Measurements from ENCODE around the gene TOM1L2.

TOM1L2 gene

GRCh38 chr17:17855976-17856375 is 116.2 kb downstream of the TOM1L2 start:
- H3K4me3 ChIP-seq = no peak overlapping the region
- no peaks in the 10 kb centered on the region for H3K27me3 ChIP-seq
- TF ChIP-seq Cebpa-rat (IDR thresholded peaks at IDR 0.05) = no peak
- no peaks in the 10 kb centered on the region for H3K9me3 ChIP-seq (replicated peaks in 1 of 11)
- H4K20me1 ChIP-seq = peaks cover 0 to 14% (median 0%) of the 10 kb centered on the region in 11 experiments; a peak in 3 of 22 replicates
- peak overlapping the region in 7 of 11 experiments; percentile 15 to 34 (median 21); a peak in 6 of 22 replicates for H3K9ac ChIP-seq
- peak overlapping the region; percentile 16 to 68 (median 50); a peak in 19 of 22 replicates for H3K4me2 ChIP-seq
- peaks cover 37 to 58% (median 43%) of the 10 kb centered on the region in 10 experiments for H3K4me1 ChIP-seq
- H3K27ac ChIP-seq = peak overlapping the region in 1 of 11 experiments; percentile 13; a peak in 1 of 22 replicates
- H3K36me3 ChIP-seq = peaks cover 0 to under 1% (median 0%) of the 10 kb centered on the region in 11 experiments; a peak in 1 of 22 replicates

- H3K4me3 ChIP-seq = no peak overlapping the region
- no peaks in the 10 kb centered on the region for H3K36me3 ChIP-seq
- H3K4me2 ChIP-seq = 0 out of 22 replicates have a peak overlapping the region, but pooled peaks of 1 of the 11 experiments have one; percentile 8
- H3K27me3 ChIP-seq = no peaks in the 10 kb centered on the region
- H3K9me3 ChIP-seq (replicated peaks in 1 of 11) = no peaks in the 10 kb centered on the region
- no peak overlapping the region for H3K27ac ChIP-seq
- H4K20me1 ChIP-seq = no peaks in the 10 kb centered on the region; a peak in 1 of 22 replicates
- H3K4me1 ChIP-seq = peaks cover 57 to 71% (median 62%) of the 10 kb centered on the region in 10 experiments
- TF ChIP-seq Cebpa-rat (IDR thresholded peaks at IDR 0.05) = no peak
- no peak overlapping the region for H3K9ac ChIP-seq
Observed at GRCh38 chr17:17853811-17854447, 118.3 kb downstream of the TOM1L2 start.

GRCh38 chr17:17852930-17853329 is 119.3 kb downstream of the TOM1L2 start:
- no peak overlapping the region for H3K9ac ChIP-seq
- no peaks in the 10 kb centered on the region; a peak in 1 of 22 replicates for H4K20me1 ChIP-seq
- H3K27ac ChIP-seq = no peak overlapping the region
- H3K4me2 ChIP-seq = 0 out of 22 replicates have a peak overlapping the region, but pooled peaks of 2 of the 11 experiments have one; percentile 10 to 12
- no peaks in the 10 kb centered on the region for H3K27me3 ChIP-seq
- H3K9me3 ChIP-seq (replicated peaks in 1 of 11) = no peaks in the 10 kb centered on the region
- H3K4me3 ChIP-seq = no peak overlapping the region
- TF ChIP-seq Cebpa-rat (IDR thresholded peaks at IDR 0.05) = no peak
- peaks cover 67 to 81% (median 72%) of the 10 kb centered on the region in 10 experiments for H3K4me1 ChIP-seq
- H3K36me3 ChIP-seq = no peaks in the 10 kb centered on the region

DNA sequence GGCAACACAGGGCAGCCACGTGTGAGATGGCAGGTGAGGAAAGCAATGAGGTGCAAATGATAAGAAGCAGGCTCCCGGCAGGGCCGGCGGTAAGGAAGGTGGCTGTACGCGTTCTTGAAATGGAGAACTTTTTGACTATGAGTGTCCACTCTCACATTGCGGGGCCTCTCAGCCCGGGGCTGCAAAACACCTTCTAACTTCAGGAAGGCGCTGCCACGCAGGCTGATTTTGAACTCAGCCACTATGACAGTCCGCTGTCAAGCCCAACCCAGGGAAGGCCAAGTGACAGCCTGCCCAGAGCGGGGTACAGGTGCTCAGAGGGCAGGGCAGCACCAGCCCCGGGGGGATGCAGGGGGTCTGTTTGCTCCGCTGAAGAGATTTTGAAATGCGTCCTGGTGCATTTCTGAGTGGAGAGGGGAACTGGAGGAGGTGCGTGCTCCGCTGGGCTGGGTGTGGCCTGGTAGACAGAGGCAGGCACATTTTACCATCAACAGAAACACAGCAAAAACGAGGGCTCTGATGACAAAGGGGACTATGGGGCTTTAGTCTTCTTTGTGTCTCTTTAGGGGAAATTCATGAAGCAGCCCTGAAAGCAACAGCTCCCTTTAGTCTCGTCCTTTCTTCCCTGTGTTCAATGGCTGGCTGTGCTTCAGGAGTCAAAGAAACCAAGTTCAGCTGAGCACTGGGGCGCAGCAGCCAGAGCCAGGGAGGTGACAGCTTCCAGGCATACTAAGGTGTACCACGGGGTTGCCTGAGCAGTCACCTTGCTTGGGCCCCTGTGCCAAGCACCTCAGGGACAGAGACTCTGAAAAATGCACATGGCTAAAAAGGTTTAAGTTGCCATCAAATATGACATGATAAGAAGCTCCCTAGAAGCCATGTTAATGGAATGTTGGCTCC is 120.8 kb downstream of the TOM1L2 start:
- H3K27me3 ChIP-seq = no peaks in the 10 kb centered on the region
- H3K4me2 ChIP-seq = peak overlapping the region; percentile 76 to 95 (median 90)
- peaks cover 0 to 7% (median 0%) of the 10 kb centered on the region in 11 experiments; a peak in 1 of 22 replicates for H3K36me3 ChIP-seq
- peak overlapping the region in 6 of 11 experiments; percentile 27 to 54 (median 34); a peak in 6 of 22 replicates for H3K9ac ChIP-seq
- H3K9me3 ChIP-seq (replicated peaks in 1 of 11) = no peaks in the 10 kb centered on the region
- H4K20me1 ChIP-seq = no peaks in the 10 kb centered on the region; a peak in 1 of 22 replicates
- peak overlapping the region in 9 of 11 experiments; percentile 1 to 92 (median 83); a peak in 10 of 22 replicates for H3K27ac ChIP-seq
- H3K4me1 ChIP-seq = peaks cover 77 to 90% (median 82%) of the 10 kb centered on the region in 10 experiments
- TF ChIP-seq Cebpa-rat (IDR thresholded peaks at IDR 0.05) = no peak
- no peak overlapping the region for H3K4me3 ChIP-seq

DNA sequence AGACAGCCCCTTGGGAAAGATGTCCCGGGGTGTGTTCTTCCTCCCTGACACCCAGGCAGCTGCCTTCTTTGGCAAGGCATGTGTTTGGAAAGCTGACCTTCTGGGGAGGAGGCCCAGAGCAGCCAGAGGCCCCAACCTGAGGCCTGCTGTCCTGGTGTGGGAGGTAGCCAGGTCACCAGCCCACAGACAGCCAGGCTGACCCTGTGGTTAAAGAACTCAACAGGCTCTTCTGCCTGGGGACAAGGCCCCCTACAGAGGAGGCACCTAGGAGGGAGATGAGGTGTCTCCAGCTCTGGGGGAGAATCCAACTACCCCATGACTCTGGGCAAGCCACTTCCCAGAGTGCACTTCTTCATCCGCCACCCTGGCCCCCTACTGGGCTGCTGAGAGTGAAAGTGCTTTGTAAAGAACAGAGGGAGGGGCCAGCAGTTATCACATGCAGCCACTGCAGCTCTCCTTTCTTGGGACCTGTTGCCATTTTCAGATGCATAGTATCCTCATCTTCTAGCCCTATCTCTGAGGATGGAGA is 122.3 kb downstream of the TOM1L2 start:
- Histone ChIP-seq H3K36me3 (peaks cover 0 to 12% (median 0%) of the 10 kb centered on the region in 11 experiments; a peak in 1 of 22 replicates), H3K27ac (peak overlapping the region; percentile 52 to 92 (median 83); a peak in 21 of 22 replicates), H4K20me1 (no peaks in the 10 kb centered on the region), H3K9ac (peak overlapping the region; percentile 23 to 78 (median 63); a peak in 21 of 22 replicates), H3K9me3 (replicated peaks in 1 of 11) (no peaks in the 10 kb centered on the region), H3K27me3 (no peaks in the 10 kb centered on the region), H3K4me3 (0 out of 20 replicates have a peak overlapping the region, but pooled peaks of 1 of the 10 experiments have one; percentile 5), H3K4me2 (peak overlapping the region; percentile 76 to 95 (median 90)), H3K4me1 (peaks cover 69 to 89% (median 79%) of the 10 kb centered on the region in 10 experiments)
- no peak for TF ChIP-seq Cebpa-rat (IDR thresholded peaks at IDR 0.05)

- TF ChIP-seq Cebpa-rat (IDR thresholded peaks at IDR 0.05) = no peak
- Histone ChIP-seq H3K27me3 (no peaks in the 10 kb centered on the region), H4K20me1 (no peaks in the 10 kb centered on the region), H3K4me2 (peak overlapping the region; percentile 76 to 95 (median 90)), H3K4me1 (peaks cover 66 to 89% (median 76%) of the 10 kb centered on the region in 10 experiments), H3K36me3 (peaks cover 0 to 12% (median 0%) of the 10 kb centered on the region in 11 experiments; a peak in 1 of 22 replicates), H3K9ac (peak overlapping the region; percentile 23 to 78 (median 63); a peak in 21 of 22 replicates), H3K9me3 (replicated peaks in 1 of 11) (no peaks in the 10 kb centered on the region), H3K27ac (peak overlapping the region; percentile 52 to 92 (median 83); a peak in 21 of 22 replicates), H3K4me3 (0 out of 20 replicates have a peak overlapping the region, but pooled peaks of 1 of the 10 experiments have one; percentile 5)
Observed at GRCh38 chr17:17849147-17849820, 122.9 kb downstream of the TOM1L2 start.

GRCh38 chr17:17848311-17849082 is 123.7 kb downstream of the TOM1L2 start:
- peak overlapping the region; percentile 76 to 95 (median 90) for H3K4me2 ChIP-seq
- H3K4me3 ChIP-seq = 0 out of 20 replicates have a peak overlapping the region, but pooled peaks of 1 of the 10 experiments have one; percentile 2
- peak overlapping the region; percentile 0 to 78 (median 62); a peak in 18 of 22 replicates for H3K9ac ChIP-seq
- no peaks in the 10 kb centered on the region for H3K9me3 ChIP-seq (replicated peaks in 1 of 11)
- no peak for TF ChIP-seq Cebpa-rat (IDR thresholded peaks at IDR 0.05)
- H3K27me3 ChIP-seq = no peaks in the 10 kb centered on the region
- H3K36me3 ChIP-seq = peaks cover 0 to 12% (median 0%) of the 10 kb centered on the region in 11 experiments; a peak in 1 of 22 replicates
- H3K27ac ChIP-seq = peak overlapping the region in 10 of 11 experiments; percentile 24 to 92 (median 83); a peak in 19 of 22 replicates
- H3K4me1 ChIP-seq = peaks cover 60 to 95% (median 81%) of the 10 kb centered on the region in 10 experiments
- H4K20me1 ChIP-seq = no peaks in the 10 kb centered on the region

Data from BLaER1 treated with 17β-estradiol and CSF1 and Interleukin-3, amounts not matched to agents 10 nM and 100 nM (cell line).